Mucosa of descending colon (tissue), 3 donors: Measurements from ENCODE around the gene ATP1B1. TPM values are rescaled to one million over a fixed set of nuclear protein-coding genes. Genes with fewer than 3 reads are reported as not detected.

Source experiments
- ATAC-seq: fragments of 200-7000 bp; cut with Tn5 transposase; one replicate; pipeline ENCODE4 v1.9.1; 2020; ENCODE audit warnings: mild to moderate bottlenecking, moderate library complexity
- DNase-seq, 3 donors: peaks; one replicate each; pipeline ENCODE4 v3.0.0-alpha.2; 2020
- H3K36me3 ChIP-seq: fragments of 200-600 bp; one replicate; pipeline ENCODE4 v1.8.0; 2021; ENCODE audit warnings: low read depth, mild to moderate bottlenecking
- H3K4me1 ChIP-seq: fragments of 200-600 bp; one replicate; pipeline ENCODE4 v1.8.0; 2021; ENCODE audit warnings: low read depth, mild to moderate bottlenecking
- H3K4me3 ChIP-seq: fragments of 200-600 bp; one replicate; pipeline ENCODE4 v1.8.0; 2021; ENCODE audit warnings: mild to moderate bottlenecking
- H3K9me3 ChIP-seq: fragments of 200-600 bp; one replicate; pipeline ENCODE4 v1.8.0; 2021; ENCODE audit warnings: mild to moderate bottlenecking
- CTCF ChIP-seq: fragments of 200-600 bp; IDR thresholded peaks from one replicate; pipeline ENCODE4 v1.8.0; 2022; ENCODE audit warnings: antibody characterized with exemption, mild to moderate bottlenecking
- intact Hi-C, 2 donors: fragments of 100-400 bp; cut with DNase I in 1 of 2; cut with micrococcal nuclease in 1 of 2; formaldehyde crosslinking; loops; one replicate each; pipeline versions ENCODE4 v1.11.0 to v1.11.1; 2022; cut with DNase I, micrococcal nuclease
- total RNA-seq, 3 donors: library from RNA; stranded (reverse); fragmentation: NEBNext Ultra II Directional in 2 of 3; extraction: Animal tissue kit (Norgen Biotek cat#: 25700) in 2 of 3; gene quantifications; one replicate each; pipeline versions ENCODE4 v1.2.1 to v1.2.4, GENCODE V29; 2021 to 2023
- donor health status: DM: no; HTN: no; CAD: no; lungs with moderate emphysema.
- donor health status: DM: no; HTN: no; CAD: no.
- donor health status: DM: no; HTN: yes; CAD: no.

ATP1B1 gene
- total RNA-seq, 3 donors from 2014 or later = 342 to 860 (median 744) TPM

- intact Hi-C loops = no loop called here
- peaks cover 40% of the 10 kb centered on the region for H3K4me1 ChIP-seq
- no peak for ATAC-seq
- no peak for TF ChIP-seq CTCF
- no peak overlapping the region for H3K4me3 ChIP-seq
- no peak for DNase-seq
- no peaks in the 10 kb centered on the region for H3K36me3 ChIP-seq
- H3K9me3 ChIP-seq = no peaks in the 10 kb centered on the region
Measured at GRCh38 chr1:169117599-169117998, 11.1 kb downstream of the ATP1B1 start.

DNA sequence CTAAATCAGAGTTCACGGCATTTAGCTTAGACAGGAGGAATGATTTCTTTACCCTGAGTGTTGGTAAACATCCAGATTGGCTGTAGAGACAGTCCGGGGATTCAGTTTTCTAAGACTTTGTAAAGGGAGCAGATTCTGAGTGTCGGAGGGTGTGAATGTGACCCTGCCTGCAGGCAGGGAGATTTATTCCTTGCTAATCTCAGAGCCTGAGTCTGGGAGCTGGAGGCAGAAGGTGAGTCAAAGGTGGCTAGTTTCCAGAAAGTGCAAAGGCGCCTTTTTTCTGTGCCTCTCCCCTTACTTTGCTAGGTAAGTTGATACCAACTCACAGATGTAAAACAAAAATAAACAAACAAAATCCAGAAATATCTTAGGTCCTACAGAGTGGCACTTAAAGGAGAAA lies 11.7 kb downstream of the ATP1B1 start:
- H3K4me1 ChIP-seq = peaks cover 44% of the 10 kb centered on the region
- intact Hi-C loops = no loop called here
- no peaks in the 10 kb centered on the region for H3K36me3 ChIP-seq
- H3K4me3 ChIP-seq = no peak overlapping the region
- TF ChIP-seq CTCF = no peak
- ATAC-seq (no peak), DNase-seq (no peak)
- no peaks in the 10 kb centered on the region for H3K9me3 ChIP-seq

GRCh38 chr1:169119405-169119804 lies 12.9 kb downstream of the ATP1B1 start:
- Histone ChIP-seq H3K36me3 (no peaks in the 10 kb centered on the region), H3K4me3 (no peak overlapping the region), H3K4me1 (peaks cover 35% of the 10 kb centered on the region), H3K9me3 (no peaks in the 10 kb centered on the region)
- ATAC-seq (no peak), DNase-seq (peak in 1 of 3 donors; percentile 5)
- intact Hi-C loops = no loop called here
- TF ChIP-seq CTCF = no peak

- H3K4me3 ChIP-seq = no peak overlapping the region
- TF ChIP-seq CTCF = no peak
- H3K36me3 ChIP-seq = no peaks in the 10 kb centered on the region
- intact Hi-C loops = no loop called here
- H3K4me1 ChIP-seq = peaks cover 30% of the 10 kb centered on the region
- no peaks in the 10 kb centered on the region for H3K9me3 ChIP-seq
- ATAC-seq (no peak), DNase-seq (peak in 1 of 3 donors; percentile 9)
Measured at GRCh38 chr1:169120066-169120465, 13.6 kb downstream of the ATP1B1 start.

DNA sequence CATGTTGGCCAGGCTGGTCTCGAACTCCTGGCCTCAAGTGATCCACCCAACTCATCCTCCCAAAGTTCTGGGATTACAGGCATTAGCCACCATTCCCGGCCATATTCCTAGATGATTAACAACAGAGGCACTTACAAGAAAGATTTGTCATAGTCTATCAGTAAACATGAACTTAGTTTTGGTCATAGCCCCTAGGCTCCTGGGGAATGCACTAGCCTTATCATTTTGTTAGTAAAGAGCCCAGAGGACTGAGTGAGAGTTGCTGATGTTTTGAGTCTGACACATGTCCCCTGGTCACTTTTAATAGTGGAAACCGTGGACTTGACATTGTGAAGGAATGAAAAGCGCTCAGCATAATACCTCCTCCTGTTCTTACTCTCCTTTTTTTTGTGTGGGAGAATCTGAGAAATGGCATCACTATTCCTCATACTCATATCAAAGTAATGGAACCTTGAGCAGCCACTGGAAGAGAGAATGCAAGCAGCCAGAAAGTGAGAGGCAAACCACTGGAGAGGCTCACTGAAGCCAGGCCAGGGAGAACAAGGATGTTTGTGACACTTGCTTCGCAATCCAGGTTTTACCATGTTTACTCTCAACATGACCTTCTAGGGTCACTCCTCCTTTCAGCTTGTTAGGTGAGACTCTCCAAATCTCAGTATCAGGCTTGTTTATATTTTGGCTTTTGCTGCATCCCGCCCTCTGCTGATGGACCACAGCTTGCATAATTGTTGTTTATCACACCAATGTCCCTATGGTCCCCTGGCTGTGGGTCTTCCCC lies 14.8 kb downstream of the ATP1B1 start:
- H3K36me3 ChIP-seq = no peaks in the 10 kb centered on the region
- DNase-seq (no peak), ATAC-seq (peak; percentile 12)
- peaks cover 22% of the 10 kb centered on the region for H3K4me1 ChIP-seq
- intact Hi-C loops = no loop called here
- no peak overlapping the region for H3K4me3 ChIP-seq
- H3K9me3 ChIP-seq = no peaks in the 10 kb centered on the region
- TF ChIP-seq CTCF = no peak
